Stimulated activated CD4-positive, alpha-beta T cell treated with anti-CD3 and anti-CD28 coated beads, Interleukin-4, amount 100 ng/mL, for 24 hours (primary cell): ENCODE measurements around the gene OSBPL6.

Source experiments
- DNase-seq: peaks from one replicate; pipeline ENCODE4 v3.0.0-alpha.2; 2020

The OSBPL6 gene

GRCh38 chr2:178242552-178242883, 48.2 kb downstream of the OSBPL6 start:
- no peak for DNase-seq

DNA sequence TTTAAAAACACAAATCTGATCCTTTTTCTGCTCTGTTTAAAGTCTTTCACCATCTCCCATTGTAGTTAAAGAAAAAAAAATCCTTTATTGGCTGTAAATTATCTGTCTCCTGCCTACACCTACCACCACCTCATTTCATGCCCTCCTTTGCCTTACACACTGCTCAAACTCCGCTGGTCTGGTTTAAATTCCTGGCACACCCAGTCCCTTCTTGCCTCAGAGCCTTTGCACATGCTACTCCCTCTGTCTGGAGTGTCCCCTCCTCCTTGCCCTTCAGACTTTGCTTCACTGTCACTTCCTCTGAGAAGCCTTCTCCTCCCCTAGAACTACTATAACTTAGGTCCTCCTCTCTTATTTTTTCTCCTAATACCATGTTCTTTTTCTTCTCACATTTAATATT, 49.6 kb downstream of the OSBPL6 start:
- no peak for DNase-seq

DNA sequence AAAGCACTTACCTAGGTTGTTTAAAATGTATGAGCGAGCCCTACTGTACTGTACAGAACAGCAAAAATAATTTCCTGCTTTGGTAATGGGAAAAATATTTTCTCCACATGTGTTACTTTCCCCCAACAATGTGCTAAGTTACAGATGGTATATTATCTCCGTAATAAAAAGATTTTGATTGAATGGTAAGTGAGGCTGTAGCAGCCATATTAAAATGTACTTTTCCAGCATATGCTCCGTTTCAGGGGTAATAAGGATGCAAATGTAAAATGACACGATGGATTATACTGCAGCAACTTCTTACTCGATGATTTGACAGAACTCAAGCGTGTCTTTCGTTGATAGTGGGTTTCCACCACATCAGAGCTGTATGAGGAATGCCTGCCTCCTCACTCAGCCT, 50.5 kb downstream of the OSBPL6 start:
- DNase-seq, result no peak

DNA sequence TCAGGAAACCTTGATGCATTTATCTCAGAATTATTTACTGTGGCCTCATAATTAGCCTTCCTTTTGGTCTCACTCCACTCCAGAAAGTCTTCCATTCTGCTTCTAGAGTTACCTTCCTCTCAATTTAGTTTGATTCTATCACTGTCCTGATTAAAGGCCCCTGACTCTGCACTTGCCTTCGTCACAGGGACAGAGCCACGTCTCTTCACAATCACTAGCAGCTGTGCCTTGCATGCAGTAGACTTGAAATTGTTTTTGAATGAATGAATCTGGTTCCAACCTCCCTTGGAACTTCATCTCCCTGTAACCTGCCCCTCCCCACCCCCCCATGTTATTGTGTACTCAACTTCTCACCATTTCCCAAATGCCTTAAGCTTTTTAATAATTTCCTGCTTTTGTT, 52.4 kb downstream of the OSBPL6 start:
- DNase-seq, result no peak

GRCh38 chr2:178247250-178247649, 52.9 kb downstream of the OSBPL6 start:
- DNase-seq, result no peak

- no peak for DNase-seq
Measured at GRCh38 chr2:178250429-178250828, 56.1 kb downstream of the OSBPL6 start.

- DNase-seq, result no peak
Measured at GRCh38 chr2:178251151-178251955, 57.0 kb downstream of the OSBPL6 start.

DNA sequence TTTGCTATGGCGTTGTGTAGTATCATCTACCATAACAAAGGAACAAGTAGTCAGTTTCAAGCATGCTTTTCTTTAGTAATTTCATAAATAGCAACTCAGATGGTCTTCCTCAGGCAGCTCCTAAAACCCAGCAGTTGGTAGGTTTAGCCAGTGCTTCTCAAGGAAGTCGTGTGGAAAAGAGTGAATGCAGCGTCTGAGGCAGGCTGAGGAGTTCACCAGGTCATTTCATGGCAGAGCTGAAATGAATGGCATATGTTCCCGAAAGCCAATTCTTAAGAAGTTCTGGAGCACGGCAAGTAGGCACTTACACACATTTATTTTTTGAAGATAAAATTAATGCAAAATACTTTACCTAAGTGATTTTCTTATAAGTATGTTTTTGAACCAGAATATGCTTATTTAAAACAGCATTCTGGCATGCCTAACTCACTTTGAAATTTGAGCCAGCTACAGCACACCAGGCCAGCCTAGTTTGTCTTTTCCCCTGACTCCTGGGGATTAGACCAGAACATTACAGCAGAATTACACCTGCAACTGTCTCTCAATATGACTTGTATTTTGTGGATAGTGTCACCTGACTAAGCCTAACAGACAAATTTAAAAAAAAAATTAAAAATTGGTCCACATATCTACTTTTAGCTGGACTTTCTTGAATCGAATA, 62.2 kb downstream of the OSBPL6 start:
- DNase-seq, result no peak

DNA sequence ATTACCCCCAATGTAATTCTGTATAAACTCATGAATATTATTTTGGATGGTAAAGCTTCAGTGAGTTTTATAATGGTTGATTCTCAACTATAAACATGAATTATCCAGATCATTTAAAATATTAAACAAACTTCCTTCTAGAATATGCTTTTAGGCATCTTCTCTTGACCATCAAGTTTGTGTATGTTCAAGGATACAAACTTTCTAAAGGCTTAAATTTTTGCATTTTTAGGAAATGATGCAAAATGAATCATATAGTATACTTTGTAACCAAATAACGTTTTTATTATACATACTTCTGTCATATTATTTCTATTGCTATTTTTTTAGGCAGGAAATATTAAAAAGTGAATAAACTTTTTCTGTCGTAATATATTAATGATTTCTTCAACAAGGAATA, 62.8 kb downstream of the OSBPL6 start:
- DNase-seq, result no peak

GRCh38 chr2:178258916-178259315, 64.6 kb downstream of the OSBPL6 start:
- no peak for DNase-seq

DNA sequence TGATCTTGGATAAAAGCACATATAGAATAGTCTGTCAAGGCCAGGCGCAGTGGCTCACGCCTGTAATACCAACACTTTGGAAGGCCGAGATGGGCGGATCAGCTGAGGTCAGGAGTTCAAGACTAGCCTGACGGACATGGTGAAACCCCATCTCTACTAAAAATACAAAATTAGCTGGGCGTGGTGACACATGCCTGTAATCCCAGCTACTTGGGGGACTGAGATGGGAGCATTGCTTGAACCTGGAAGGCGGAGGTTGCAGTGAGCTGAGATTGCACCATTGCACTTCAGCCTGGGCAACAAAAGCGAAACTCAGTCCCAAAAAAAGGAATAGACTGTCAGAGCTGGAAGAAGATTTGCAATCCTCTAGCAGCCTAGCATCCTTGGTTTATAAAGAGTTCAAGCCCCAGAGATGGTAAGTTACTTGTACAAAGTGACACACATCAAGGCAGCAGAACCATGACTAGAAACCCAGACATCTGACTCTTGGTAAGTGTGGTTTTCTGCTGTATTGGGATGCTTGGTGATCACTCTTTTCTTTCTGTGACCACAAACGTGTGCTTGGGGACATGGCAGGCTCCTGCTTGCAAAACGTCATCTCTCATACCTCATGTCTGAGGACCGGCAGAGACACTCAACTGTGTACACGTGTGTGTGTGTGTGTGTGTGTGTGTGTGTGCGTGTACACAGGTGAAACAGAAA, 69.0 kb downstream of the OSBPL6 start:
- no peak for DNase-seq

DNA sequence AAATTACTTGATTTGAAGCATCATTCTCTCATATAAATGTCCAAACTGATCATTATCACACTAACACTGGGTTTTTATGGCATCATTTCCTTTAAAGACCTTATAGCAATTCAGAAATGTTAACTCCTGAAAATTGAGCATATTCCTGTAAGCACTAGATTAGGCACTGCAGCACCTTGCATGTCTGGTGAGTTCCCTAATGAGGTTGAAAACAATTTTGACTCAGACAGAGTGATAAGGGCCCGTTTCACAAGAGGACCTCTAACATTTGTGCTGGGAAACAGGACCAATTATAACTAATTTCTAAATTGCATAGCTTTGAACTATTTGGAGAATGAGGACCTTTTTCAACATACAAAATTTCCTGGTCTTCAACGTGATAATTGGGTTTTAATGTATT, 69.9 kb downstream of the OSBPL6 start:
- no peak for DNase-seq

GRCh38 chr2:178265851-178266250, 71.5 kb downstream of the OSBPL6 start:
- DNase-seq, result no peak

DNA sequence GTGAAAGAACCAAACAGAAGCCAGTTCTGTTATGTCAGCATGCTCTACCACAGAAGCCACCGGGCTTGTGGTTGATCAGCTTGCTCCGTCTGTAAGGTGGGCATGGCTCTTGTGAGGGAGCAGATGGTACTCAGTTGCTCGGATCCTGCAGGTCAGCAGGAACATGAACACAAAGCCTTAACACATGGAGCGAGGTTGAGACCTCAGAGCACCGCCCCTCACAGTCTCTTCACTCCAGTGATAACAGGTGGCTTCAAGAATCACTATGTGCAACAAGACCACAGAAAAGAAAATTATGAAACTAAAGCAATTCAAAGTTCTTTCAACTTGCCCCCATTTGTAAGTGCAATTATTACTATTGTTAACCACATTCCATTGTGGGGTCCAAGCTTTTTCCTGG, 72.1 kb downstream of the OSBPL6 start:
- no peak for DNase-seq

DNA sequence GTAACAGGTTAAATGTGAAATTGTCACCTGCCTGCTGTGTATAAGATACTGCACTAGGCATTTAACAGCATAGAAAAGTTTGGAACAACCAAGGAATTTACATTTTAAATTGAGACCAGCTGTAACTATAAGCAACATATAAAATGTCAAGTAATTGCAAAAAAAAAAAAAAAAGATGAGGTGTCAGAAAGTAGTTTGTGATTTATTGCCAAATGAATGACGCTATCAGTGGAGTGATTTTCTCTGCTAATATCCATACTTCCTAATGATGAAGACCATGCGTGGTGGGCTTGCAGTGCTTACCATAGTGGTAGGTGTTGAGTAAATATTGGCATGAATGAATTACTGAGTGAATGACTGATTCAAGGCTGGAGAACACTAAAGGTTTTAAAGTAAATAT, 73.3 kb downstream of the OSBPL6 start:
- DNase-seq, result no peak

DNA sequence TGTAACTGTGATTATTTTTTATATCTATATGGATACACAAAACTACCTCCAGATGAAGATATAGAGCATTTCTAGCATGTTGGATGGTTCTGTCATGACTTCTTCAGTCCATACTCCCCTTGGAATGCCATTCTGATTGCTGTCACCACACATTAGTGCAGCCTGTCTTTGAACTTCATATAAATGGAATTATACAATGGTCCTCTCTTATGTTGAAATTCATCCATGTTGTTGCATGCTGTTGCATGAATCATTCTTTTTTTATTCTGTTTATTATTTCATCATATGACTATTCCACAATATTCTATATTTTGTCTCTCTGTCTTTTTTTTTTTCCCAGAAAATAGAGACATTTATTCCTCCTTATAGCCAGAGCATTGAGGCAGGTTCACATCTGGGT, 74.1 kb downstream of the OSBPL6 start:
- DNase-seq, result no peak

DNA sequence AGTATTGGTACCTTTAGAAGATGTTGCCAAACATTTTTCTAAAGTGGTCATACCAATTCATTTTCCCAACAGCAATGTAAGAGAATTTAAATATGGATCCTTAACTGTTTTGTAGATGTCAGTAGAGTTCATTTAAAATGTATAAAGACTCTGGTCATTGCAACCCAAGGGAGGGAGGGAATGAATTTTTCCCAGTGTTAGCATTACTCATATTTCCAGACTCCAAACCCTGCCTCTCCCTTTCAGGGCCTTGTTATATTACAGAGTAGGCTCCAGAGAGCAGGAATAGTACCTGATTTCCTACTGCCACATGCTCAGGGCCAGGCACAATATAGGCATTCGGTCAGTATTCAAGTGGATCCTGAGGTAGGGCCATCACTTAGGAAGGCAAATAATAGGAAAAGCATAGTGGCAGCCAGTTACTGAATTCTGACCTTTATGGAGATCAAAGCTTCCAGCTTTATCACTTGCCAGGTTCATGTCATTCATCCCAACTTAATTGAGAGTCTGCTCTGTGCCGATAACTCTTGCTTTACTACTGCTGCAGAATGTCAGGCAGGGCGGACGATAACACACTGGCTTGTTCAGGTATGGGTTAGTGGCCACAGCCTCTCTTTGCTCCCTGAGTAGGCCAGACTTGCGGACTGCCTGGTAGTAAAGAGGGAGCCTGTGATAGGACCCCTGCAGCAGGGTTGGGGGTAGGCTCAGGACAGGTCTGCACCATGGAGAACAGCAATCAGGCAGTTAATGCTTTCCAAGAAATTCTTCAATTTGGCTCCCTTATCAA, 75.3 kb downstream of the OSBPL6 start:
- no peak for DNase-seq

- DNase-seq, result no peak
Measured at GRCh38 chr2:178270338-178270737, 76.0 kb downstream of the OSBPL6 start.

GRCh38 chr2:178271094-178271493, 76.8 kb downstream of the OSBPL6 start:
- DNase-seq, result no peak

GRCh38 chr2:178271629-178272333, 77.5 kb downstream of the OSBPL6 start:
- no peak for DNase-seq

- no peak for DNase-seq
Measured at GRCh38 chr2:178273787-178274360, 79.6 kb downstream of the OSBPL6 start.

GRCh38 chr2:178275600-178275999, 81.3 kb downstream of the OSBPL6 start:
- no peak for DNase-seq
